Ovary (tissue), 3 donors: ENCODE results near the gene ASH1L.

Source experiments
- CTCF ChIP-seq, 3 donors: fragments of 450-650 bp in 2 of 3; fragments of 200-600 bp in 1 of 3; IDR thresholded peaks; one replicate each; pipeline versions ENCODE4 v1.5.1 to v1.8.0; 2016 to 2022; ENCODE audit warnings: antibody characterized with exemption in 3 of 3, mild to moderate bottlenecking in 1 of 3
- EP300 ChIP-seq: sonication (generic); formaldehyde crosslinking; IDR thresholded peaks from one replicate; pipeline ENCODE4 v1.6.1; 2017; ENCODE audit warnings: antibody characterized with exemption
- POLR2A ChIP-seq: fragments of 450-650 bp; IDR thresholded peaks from one replicate; pipeline ENCODE4 v1.6.1; 2017; ENCODE audit warnings: antibody characterized with exemption, mild to moderate bottlenecking, moderate library complexity
- donor health status: DM: no; HTN: no; CAD: no.

DNA sequence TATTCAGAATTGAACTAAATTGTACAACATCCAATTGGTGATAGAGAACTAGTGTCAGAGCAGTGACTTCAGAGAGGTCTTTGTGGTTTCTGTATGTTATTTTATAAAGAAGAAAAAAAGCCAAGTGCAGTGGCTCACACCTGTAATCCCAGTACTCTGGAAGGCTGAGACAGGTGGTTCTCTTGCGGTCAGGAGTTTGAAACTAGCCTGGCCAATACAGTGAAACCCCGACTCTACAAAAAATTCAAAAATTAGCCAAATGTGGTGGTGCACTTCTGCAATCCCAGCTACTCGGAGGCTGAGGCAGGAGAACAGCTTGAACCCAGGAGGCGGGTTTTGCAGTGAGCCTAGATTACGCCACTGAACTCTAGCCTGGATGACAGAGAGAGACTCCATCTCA lies 90.7 kb downstream of the ASH1L start:
- TF ChIP-seq EP300 (no peak), POLR2A (no peak), CTCF (IDR thresholded peaks at IDR 0.05) (no peak)
